T-helper 2 cell treated with Interferon-gamma antibody and Interleukin-4, amounts not matched to agents 100 ng/mL and 5 ng/mL, for 36 hours (primary cell): ENCODE results near the gene SIDT2. TPM values are rescaled to one million over a fixed set of nuclear protein-coding genes. Genes with fewer than 3 reads are reported as not detected.
"Not testable (repeated sequence)": the region's sequence is repeated elsewhere in the genome, so short reads cannot be mapped to it uniquely, and the experiment has no call there.

Experiments used
- intact Hi-C: fragments of 100-400 bp; cut with micrococcal nuclease; formaldehyde crosslinking; loops from one replicate; pipeline ENCODE4 v1.15.1; 2023
- total RNA-seq: library from RNA; stranded (reverse); gene quantifications from 2 replicates; pipeline ENCODE4 v1.2.3, GENCODE V29; 2022

The SIDT2 gene
- total RNA-seq, 1 donor from 2014 or later = 23.5 TPM

GRCh38 chr11:117171404-117172061, 7.0 kb upstream of the SIDT2 start:
- intact Hi-C loops = no loop called here

GRCh38 chr11:117172724-117173421, 5.7 kb upstream of the SIDT2 start:
- intact Hi-C loops = no loop called here

- intact Hi-C loops = no loop called here
Measured at GRCh38 chr11:117175104-117175503, 3.4 kb upstream of the SIDT2 start.

GRCh38 chr11:117175781-117176180, 2.8 kb upstream of the SIDT2 start:
- intact Hi-C loops = no loop called here

- intact Hi-C loops = no loop called here
Measured at GRCh38 chr11:117176186-117176585, 2.4 kb upstream of the SIDT2 start.

- intact Hi-C loops = loop anchor here (1.0 to 2.0 kb wide), 3 partner anchors 33 to 149 kb away; partner anchors contain the start of genes CEP164 and PAFAH1B2
Measured at GRCh38 chr11:117177534-117178209, 871 bp upstream of the SIDT2 start.

GRCh38 chr11:117179048-117179999, 781 bp downstream of the SIDT2 start:
- intact Hi-C loops = loop anchor here (2.0 kb wide), 1 partner anchor 147 kb away; the partner anchor contains the start of gene CEP164

GRCh38 chr11:117180020-117180419, 1.5 kb downstream of the SIDT2 start:
- intact Hi-C loops = no loop called here

GRCh38 chr11:117180661-117181585, 2.4 kb downstream of the SIDT2 start:
- intact Hi-C loops = loop anchor here (1.0 kb wide), 1 partner anchor 45 kb away; no protein-coding TSS in a partner anchor

GRCh38 chr11:117181586-117182550, 3.3 kb downstream of the SIDT2 start:
- intact Hi-C loops = loop anchor here (1.0 kb wide), 1 partner anchor 44 kb away; no protein-coding TSS in a partner anchor

GRCh38 chr11:117182551-117182935, 4.0 kb downstream of the SIDT2 start:
- intact Hi-C loops = no loop called here

- intact Hi-C loops = not testable (repeated sequence)
Measured at GRCh38 chr11:117183178-117183577, 4.6 kb downstream of the SIDT2 start.

GRCh38 chr11:117183724-117184349, 5.3 kb downstream of the SIDT2 start:
- intact Hi-C loops = no loop called here

GRCh38 chr11:117185736-117186430, 7.3 kb downstream of the SIDT2 start:
- intact Hi-C loops = no loop called here

GRCh38 chr11:117186431-117186761, 7.9 kb downstream of the SIDT2 start:
- intact Hi-C loops = no loop called here

- intact Hi-C loops = no loop called here
Measured at GRCh38 chr11:117187007-117187406, 8.5 kb downstream of the SIDT2 start.

- intact Hi-C loops = no loop called here
Measured at GRCh38 chr11:117187428-117187798, 8.9 kb downstream of the SIDT2 start.
